ENCODE measurements around the gene KCNH5. TPM values are rescaled to one million over a fixed set of nuclear protein-coding genes. Genes with fewer than 3 reads are reported as not detected.

Gene KCNH5
- total RNA-seq, 2 donors from 2014 or later = 0.06 to 0.09 TPM

DNA sequence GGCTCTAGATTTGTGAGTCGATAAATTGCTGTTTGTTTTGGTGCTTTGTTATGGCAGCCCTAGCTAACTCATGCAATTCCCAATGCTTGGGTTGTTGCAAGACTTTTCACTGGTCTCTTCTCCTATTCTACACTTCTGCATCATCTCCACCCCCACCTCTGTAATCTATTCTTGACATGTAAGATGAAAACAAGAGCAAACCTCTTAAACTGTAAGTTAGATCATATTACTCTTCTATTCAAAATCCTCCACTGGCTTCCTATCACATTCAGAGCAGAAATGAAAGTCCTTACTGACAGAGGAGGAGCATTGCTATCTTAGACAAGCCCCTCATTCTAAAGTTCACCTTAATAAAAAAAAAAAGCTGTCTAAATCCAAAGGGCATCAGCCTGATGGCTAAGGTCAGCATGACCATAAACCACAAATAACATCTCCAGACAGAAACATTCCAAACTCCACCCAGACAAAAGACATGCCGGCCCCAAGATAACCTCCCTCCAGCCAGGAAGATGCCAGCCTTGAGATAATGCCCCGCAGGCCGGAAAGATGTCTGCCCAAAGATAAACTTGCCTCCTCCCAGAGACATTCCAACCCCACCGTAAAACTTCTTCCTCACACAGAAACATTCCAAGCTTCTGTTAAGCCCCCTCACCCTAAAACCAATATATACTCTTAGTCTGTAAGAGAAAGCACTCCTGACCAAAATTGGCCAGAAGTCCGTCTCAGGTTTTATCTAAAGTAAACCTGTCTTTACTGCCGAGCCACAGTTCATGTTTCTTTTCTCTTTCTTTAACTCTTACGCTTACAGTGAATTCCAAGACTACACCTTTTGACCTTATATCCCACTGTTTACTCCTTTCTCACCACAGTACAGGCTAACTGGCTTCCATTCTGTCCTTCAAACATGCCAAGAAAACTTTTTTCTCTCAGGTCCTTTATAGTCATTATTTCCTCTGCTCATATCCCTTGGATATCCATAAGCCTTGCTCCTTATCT, 308.9 kb downstream of the KCNH5 start:
- Histone ChIP-seq H3K27me3 (replicated peaks; ENCODE audit: insufficient read depth) (no peaks in the 10 kb centered on the region), H3K27ac (no peak overlapping the region), H3K4me3 (no peak overlapping the region), H3K4me1 (replicated peaks) (no peaks in the 10 kb centered on the region), H3K36me3 (no peaks in the 10 kb centered on the region), H3K9me3 (no peaks in the 10 kb centered on the region)
- intact Hi-C loops (cut with DNase I) = no loop called here
- 92% methylated on average over 8 of the region's 8 CpGs for WGBS
- DNase-seq (ENCODE audit: low spot score) = no peak
- no peak for TF ChIP-seq POLR2A (IDR thresholded peaks at IDR 0.05)
- TF ChIP-seq, protein P1, sequence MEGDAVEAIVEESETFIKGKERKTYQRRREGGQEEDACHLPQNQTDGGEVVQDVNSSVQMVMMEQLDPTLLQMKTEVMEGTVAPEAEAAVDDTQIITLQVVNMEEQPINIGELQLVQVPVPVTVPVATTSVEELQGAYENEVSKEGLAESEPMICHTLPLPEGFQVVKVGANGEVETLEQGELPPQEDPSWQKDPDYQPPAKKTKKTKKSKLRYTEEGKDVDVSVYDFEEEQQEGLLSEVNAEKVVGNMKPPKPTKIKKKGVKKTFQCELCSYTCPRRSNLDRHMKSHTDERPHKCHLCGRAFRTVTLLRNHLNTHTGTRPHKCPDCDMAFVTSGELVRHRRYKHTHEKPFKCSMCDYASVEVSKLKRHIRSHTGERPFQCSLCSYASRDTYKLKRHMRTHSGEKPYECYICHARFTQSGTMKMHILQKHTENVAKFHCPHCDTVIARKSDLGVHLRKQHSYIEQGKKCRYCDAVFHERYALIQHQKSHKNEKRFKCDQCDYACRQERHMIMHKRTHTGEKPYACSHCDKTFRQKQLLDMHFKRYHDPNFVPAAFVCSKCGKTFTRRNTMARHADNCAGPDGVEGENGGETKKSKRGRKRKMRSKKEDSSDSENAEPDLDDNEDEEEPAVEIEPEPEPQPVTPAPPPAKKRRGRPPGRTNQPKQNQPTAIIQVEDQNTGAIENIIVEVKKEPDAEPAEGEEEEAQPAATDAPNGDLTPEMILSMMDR (IDR thresholded peaks at IDR 0.05) = no peak
- TF ChIP-seq POLR2AphosphoS5 (IDR thresholded peaks at IDR 0.05) = no peak

DNA sequence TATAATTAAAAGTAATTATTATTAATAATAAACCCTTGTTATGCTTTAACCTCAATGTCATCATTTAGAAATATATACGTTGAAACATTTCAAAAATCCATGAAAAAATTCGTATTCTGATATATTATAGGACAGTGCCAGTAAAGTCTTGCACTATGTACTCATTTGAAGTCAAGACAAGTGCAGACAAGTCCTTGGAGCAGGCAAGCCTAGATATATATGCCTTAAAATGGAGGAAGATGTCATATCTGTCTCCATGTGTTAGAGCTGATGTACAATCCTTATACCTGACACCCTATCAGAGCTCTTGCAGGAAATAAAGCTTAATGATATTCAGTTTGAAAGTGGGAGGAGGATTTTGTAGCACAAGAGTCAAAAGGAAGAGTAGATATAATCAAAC, 310.4 kb downstream of the KCNH5 start:
- Histone ChIP-seq H3K9me3 (no peaks in the 10 kb centered on the region), H3K36me3 (no peaks in the 10 kb centered on the region), H3K27me3 (replicated peaks; ENCODE audit: insufficient read depth) (no peaks in the 10 kb centered on the region), H3K4me3 (no peak overlapping the region), H3K27ac (no peak overlapping the region), H3K4me1 (replicated peaks) (no peaks in the 10 kb centered on the region)
- no peak for TF ChIP-seq POLR2A (IDR thresholded peaks at IDR 0.05)
- TF ChIP-seq, protein P1 (IDR thresholded peaks at IDR 0.05) = no peak
- no peak for TF ChIP-seq POLR2AphosphoS5 (IDR thresholded peaks at IDR 0.05)
- intact Hi-C loops (cut with DNase I) = no loop called here
- no peak for DNase-seq (ENCODE audit: low spot score)
- WGBS = 78% methylated on average over 2 of the region's 2 CpGs

DNA sequence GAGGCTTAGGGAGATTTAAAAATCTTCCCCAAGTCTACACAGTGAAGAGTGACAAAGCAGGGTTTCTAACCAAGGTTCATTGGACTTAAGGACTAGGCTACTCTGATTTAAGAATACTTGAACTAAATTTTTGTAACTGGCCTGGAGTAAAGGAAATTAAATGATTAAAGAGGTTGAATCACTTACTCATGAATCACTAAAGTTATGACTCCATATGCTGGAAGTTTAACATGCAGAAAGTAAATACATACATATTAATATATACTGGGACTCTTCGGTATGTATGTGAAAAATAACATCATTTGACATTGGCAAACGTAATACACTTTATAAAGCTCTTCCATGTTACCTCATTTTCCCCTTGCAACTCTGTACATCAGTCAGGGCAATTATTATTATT, 322.9 kb downstream of the KCNH5 start:
- Histone ChIP-seq H3K9me3 (no peaks in the 10 kb centered on the region), H3K4me3 (no peak overlapping the region), H3K27ac (no peak overlapping the region), H3K36me3 (no peaks in the 10 kb centered on the region), H3K4me1 (replicated peaks) (no peaks in the 10 kb centered on the region), H3K27me3 (replicated peaks; ENCODE audit: insufficient read depth) (no peaks in the 10 kb centered on the region)
- no peak for TF ChIP-seq POLR2AphosphoS5 (IDR thresholded peaks at IDR 0.05)
- TF ChIP-seq, protein P1 (IDR thresholded peaks at IDR 0.05) = no peak
- TF ChIP-seq POLR2A (IDR thresholded peaks at IDR 0.05) = no peak
- no peak for DNase-seq (ENCODE audit: low spot score)
- intact Hi-C loops (cut with DNase I) = no loop called here
- WGBS = 92% methylated on average over 2 of the region's 2 CpGs

DNA sequence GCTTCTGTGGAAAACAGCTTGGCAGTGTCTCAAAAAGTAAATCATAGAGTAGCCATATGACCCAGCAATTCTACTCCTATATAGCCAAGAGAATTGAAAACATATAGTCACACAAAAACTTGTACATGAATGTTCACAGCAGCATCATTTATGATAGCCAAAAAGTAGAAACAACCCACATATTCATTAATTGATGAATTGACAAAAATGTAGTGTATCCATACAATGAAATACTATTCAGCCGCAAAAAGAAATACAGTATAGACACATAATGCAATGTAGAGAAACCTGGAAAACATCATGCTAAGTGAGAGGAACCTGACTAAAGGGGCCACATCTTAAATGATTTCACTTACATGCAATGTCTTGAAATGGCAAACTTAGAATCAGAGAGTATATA, 326.6 kb downstream of the KCNH5 start:
- H3K4me1 ChIP-seq (replicated peaks) = no peaks in the 10 kb centered on the region
- no peak overlapping the region for H3K4me3 ChIP-seq
- no peaks in the 10 kb centered on the region for H3K27me3 ChIP-seq (replicated peaks; ENCODE audit: insufficient read depth)
- intact Hi-C loops (cut with DNase I) = no loop called here
- H3K27ac ChIP-seq = no peak overlapping the region
- H3K9me3 ChIP-seq = no peaks in the 10 kb centered on the region
- no peaks in the 10 kb centered on the region for H3K36me3 ChIP-seq
- no peak for DNase-seq (ENCODE audit: low spot score)
- TF ChIP-seq POLR2A (IDR thresholded peaks at IDR 0.05) = no peak
- TF ChIP-seq, protein P1 (IDR thresholded peaks at IDR 0.05) = no peak
- no peak for TF ChIP-seq POLR2AphosphoS5 (IDR thresholded peaks at IDR 0.05)
- WGBS = 96% methylated on average over 1 of the region's 1 CpG

Data from prostate gland (tissue), 2 donors.